Measurements from ENCODE around the gene PTPRQ.

GRCh38 chr12:80445083-80445793 is 1.2 kb downstream of the PTPRQ start:
- TF ChIP-seq CTCF (IDR thresholded peaks at IDR 0.05) = no peak
- no peak for TF ChIP-seq POLR2A (IDR thresholded peaks at IDR 0.05)

Data from right lobe of liver (tissue), 4 donors.